A549 (cell line): ENCODE results near the gene ATP11A. TPM values are rescaled to one million over a fixed set of nuclear protein-coding genes. Genes with fewer than 3 reads are reported as not detected.

Source experiments
- ATAC-seq, 2 experiments: fragments of 200-7000 bp in 1 of 2; fragments of >200 bp in 1 of 2; cut with Nextera tagmentation in 1 of 2; cut with Tn5 transposase in 1 of 2; 3 replicates each; pipeline versions ENCODE4 v1.8.0 to v1.9.1; 2018 to 2020; ENCODE audit warnings: mild to moderate bottlenecking in 1 of 2, moderate library complexity in 1 of 2
- CTCF ChIA-PET: fragments of 300-600 bp; sonication (Branson Sonifier 250); formaldehyde crosslinking; extraction: SDS; loops from one replicate; lab custom pipeline; 2021; ENCODE audit warnings: antibody characterized with exemption, inconsistent platforms; lab: Yijun Ruan, JAX
- POLR2A ChIA-PET: fragments of 350-600 bp; formaldehyde crosslinking; extraction: SDS; loops from one replicate; lab custom pipeline; 2021; ENCODE audit warnings: antibody characterized with exemption, inconsistent platforms; lab: Yijun Ruan, JAX
- DNase-seq, 2 experiments: peaks; one replicate each; pipeline versions ENCODE4 v3.0.0 to v3.0.0-alpha.2; 2011 to 2016; ENCODE audit warnings: low read depth in 1 of 2, low spot score in 1 of 2
- FAIRE-seq: peaks from 2 replicates; lab custom pipeline; 2011; peaks lifted over from hg19 to GRCh38; lab: Jason Lieb, UNC
- H3K27ac ChIP-seq, 2 experiments: fragments of >200 bp; sonication (Bioruptor Twin); formaldehyde crosslinking; 3 replicates each; pipeline ENCODE4 v1.5.1; 2016 to 2017
- H3K4me1 ChIP-seq: fragments of >200 bp; sonication (Bioruptor Twin); formaldehyde crosslinking; 3 replicates; pipeline ENCODE4 v1.6.1; 2016
- H3K4me2 ChIP-seq: fragments of >200 bp; sonication (Bioruptor Twin); formaldehyde crosslinking; 3 replicates; pipeline ENCODE4 v1.6.1; 2016
- H3K4me3 ChIP-seq: fragments of >200 bp; sonication (Bioruptor Twin); formaldehyde crosslinking; 3 replicates; pipeline ENCODE4 v1.5.1; 2016
- H3K9me3 ChIP-seq: fragments of >200 bp; sonication (Bioruptor Twin); formaldehyde crosslinking; 3 replicates; pipeline ENCODE4 v1.6.1; 2016
- EHF ChIP-seq: fragments of 250-450 bp; sonication (Bioruptor Pico); IDR thresholded peaks from 2 replicates; pipeline ENCODE4 v1.5.0; 2020; ENCODE audit warnings: mild to moderate bottlenecking
- EHMT2 ChIP-seq: fragments of 200-600 bp; sonication (generic); IDR thresholded peaks from 2 replicates; pipeline ENCODE4 v1.6.1; 2016; ENCODE audit warnings: antibody characterized with exemption, low read depth, mild to moderate bottlenecking, moderate library complexity
- EP300 ChIP-seq, 2 experiments: fragments of >200 bp; sonication (Bioruptor Twin); formaldehyde crosslinking; IDR thresholded peaks; 2 replicates in 1 of 2; 3 replicates in 1 of 2; pipeline ENCODE4 v1.6.1; 2016 to 2017
- ESRRA ChIP-seq: fragments of 150-350 bp; IDR thresholded peaks from 2 replicates; pipeline ENCODE4 v1.6.1; 2014; ENCODE audit warnings: mild to moderate bottlenecking, low read length, borderline replicate concordance
- FOSB ChIP-seq: fragments of 250-450 bp; sonication (Bioruptor Pico); IDR thresholded peaks from 2 replicates; pipeline ENCODE4 v1.5.0; 2020; ENCODE audit warnings: mild to moderate bottlenecking, moderate library complexity
- JUNB ChIP-seq: fragments of >200 bp; sonication (Bioruptor Twin); formaldehyde crosslinking; IDR thresholded peaks from 2 replicates; pipeline ENCODE4 v1.6.1; 2016
- PHF8 ChIP-seq: fragments of 200-600 bp; sonication (generic); IDR thresholded peaks from 2 replicates; pipeline ENCODE4 v1.6.1; 2016; ENCODE audit warnings: low read depth, mild to moderate bottlenecking, antibody characterized with exemption, moderate library complexity, borderline replicate concordance
- POLR2A ChIP-seq: IDR thresholded peaks from 2 replicates; pipeline ENCODE4 v1.6.1; 2012; ENCODE audit warnings: mild to moderate bottlenecking, low read length
- POLR2AphosphoS2 ChIP-seq: conservative IDR thresholded peaks from 2 replicates; pipeline ENCODE4 v1.6.1; 2012; ENCODE audit warnings: low read length, improper control_type of control experiment, inconsistent platforms
- RAD21 ChIP-seq, 2 experiments: fragments of >200 bp in 1 of 2; sonication (Bioruptor Twin) in 1 of 2; formaldehyde crosslinking in 1 of 2; IDR thresholded peaks in 1 of 2; conservative IDR thresholded peaks in 1 of 2; 2 replicates in 1 of 2; 3 replicates in 1 of 2; pipeline ENCODE4 v1.6.1; 2012 to 2018; ENCODE audit warnings: inconsistent platforms in 1 of 2
- REST ChIP-seq: fragments of 200-600 bp; sonication (generic); IDR thresholded peaks from 2 replicates; pipeline ENCODE4 v1.6.1; 2016; ENCODE audit warnings: antibody characterized with exemption, mild to moderate bottlenecking, moderate library complexity
- RNF2 ChIP-seq: fragments of 200-600 bp; sonication (generic); IDR thresholded peaks from 2 replicates; pipeline ENCODE4 v1.6.1; 2016; ENCODE audit warnings: low read depth, mild to moderate bottlenecking, antibody characterized with exemption, moderate library complexity, borderline replicate concordance
- TFCP2L1 ChIP-seq: fragments of 250-450 bp; sonication (Bioruptor Pico); IDR thresholded peaks from 2 replicates; pipeline ENCODE4 v1.5.0; 2021; ENCODE audit warnings: mild to moderate bottlenecking
- ZFP36 ChIP-seq: fragments of 450-650 bp; IDR thresholded peaks from 2 replicates; pipeline ENCODE4 v1.6.1; 2014; ENCODE audit warnings: borderline replicate concordance; ENCODE audit not compliant: partially characterized antibody
- ZNF302 ChIP-seq: fragments of 250-450 bp; sonication (Bioruptor Pico); IDR thresholded peaks from 2 replicates; pipeline ENCODE4 v1.9.0; 2021; ENCODE audit warnings: inconsistent platforms, mild to moderate bottlenecking, moderate library complexity
- ZSCAN20 ChIP-seq: fragments of 250-450 bp; sonication (Bioruptor Pico); IDR thresholded peaks from 2 replicates; pipeline ENCODE4 v1.8.0; 2022; ENCODE audit warnings: mild to moderate bottlenecking, moderate library complexity
- WGBS: methylation state at CpG from one replicate; pipeline ENCODE4 v1.1.6; 2017; ENCODE audit errors: missing lambda C conversion rate; 5-methylcytosine and 5-hydroxymethylcytosine counted together
- polyA plus RNA-seq, 4 experiments: library from polyadenylated mRNA; depleted of rRNA in 3 of 4; stranded (reverse); fragments of >200 nt; fragmentation: RNase III in 1 of 4; extraction: RNeasy Plus Mini Kit Qiagen cat#74134 plus additional on column Dnase treatment in 1 of 4; gene quantifications; 2 replicates in 3 of 4; 3 replicates in 1 of 4; pipeline ENCODE4 v1.2.3, GENCODE V29; 2011 to 2017
- TF ChIP-seq, protein P1 (sequence below): fragments of 250-450 bp; sonication (Bioruptor Pico); IDR thresholded peaks from 2 replicates; pipeline ENCODE4 v1.5.0; 2021; ENCODE audit warnings: mild to moderate bottlenecking, moderate library complexity, borderline replicate concordance
- TF ChIP-seq, protein P2 (sequence below): IDR thresholded peaks from 2 replicates; pipeline ENCODE4 v1.6.1; 2012

The ATP11A gene
- polyA plus RNA-seq, 2 of the 4 experiments (the other 2 are of a cell fraction) = 4.1 to 8.0 TPM

DNA sequence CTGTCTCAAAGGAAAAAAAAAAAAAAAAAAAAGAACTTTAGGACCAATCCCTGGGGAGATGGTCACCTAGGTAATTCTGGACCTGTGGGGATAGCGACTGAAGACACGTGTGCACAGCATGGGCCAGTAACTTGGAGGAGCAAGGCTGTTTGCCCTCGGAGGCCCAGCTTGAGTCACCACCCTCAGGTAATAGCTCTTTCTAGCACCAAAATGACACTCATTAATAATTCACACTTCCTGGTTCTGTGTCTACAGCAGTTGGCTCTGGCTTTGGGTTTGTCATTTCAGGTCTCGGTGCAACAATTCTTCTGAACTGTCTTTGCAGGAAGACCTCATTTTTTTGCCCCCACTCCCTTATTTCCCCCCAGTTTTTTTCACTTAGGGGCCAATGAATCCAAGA lies 3.9 kb upstream of the ATP11A start:
- Histone ChIP-seq H3K27ac (no peak overlapping the region), H3K9me3 (no peaks in the 10 kb centered on the region), H3K4me3 (no peak overlapping the region), H3K4me2 (no peak overlapping the region), H3K4me1 (no peaks in the 10 kb centered on the region)
- TF ChIP-seq FOSB (CRISPR knock-in tag) = no peak
- POLR2A ChIA-PET = no interaction called here
- ATAC-seq (no peak), FAIRE-seq (no peak), DNase-seq (no peak)
- 48% methylated on average over 4 of the region's 4 CpGs for WGBS
- CTCF ChIA-PET = interaction anchor here (1.1 kb wide), 1 partner anchor 16 kb away, joined by 3 read pairs; no protein-coding TSS in a partner anchor

DNA sequence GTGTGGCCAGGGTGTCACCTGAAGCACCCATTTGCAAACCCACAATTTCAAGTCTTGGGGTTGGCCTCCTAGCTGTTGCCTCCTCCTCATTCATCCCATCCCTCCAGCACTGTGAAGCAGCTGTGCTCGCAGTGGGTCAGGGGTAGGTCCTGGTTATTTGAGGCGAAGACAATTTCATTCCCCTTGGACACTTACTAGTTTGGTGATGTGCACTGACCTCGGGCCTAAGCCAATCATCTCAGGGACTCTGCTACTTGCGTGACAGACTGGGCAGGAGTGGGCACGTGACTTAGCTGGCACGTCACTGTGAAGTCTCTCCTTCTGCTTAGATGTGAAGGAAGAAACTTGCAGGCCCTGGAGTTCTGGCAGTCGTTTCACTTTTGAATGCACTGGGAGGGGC lies 3.5 kb upstream of the ATP11A start:
- Histone ChIP-seq H3K4me1 (0 out of 3 replicates have a peak, but pooled peaks cover under 1% of the 10 kb centered on the region), H3K4me3 (no peak overlapping the region), H3K9me3 (no peaks in the 10 kb centered on the region), H3K27ac (no peak overlapping the region), H3K4me2 (no peak overlapping the region)
- TF ChIP-seq ESRRA (no peak), ZFP36 (no peak), TFCP2L1 (CRISPR knock-in tag) (no peak), POLR2AphosphoS2 (no peak), RAD21 (conservative IDR thresholded peaks at IDR 0.05 in 1 of 2, IDR thresholded peaks at IDR 0.05 in 1 of 2) (no peak), EP300 (IDR thresholded peaks at IDR 0.05) (no peak), POLR2A (no peak), RNF2 (no peak), PHF8 (no peak), ZNF302 (CRISPR knock-in tag) (no peak), EHMT2 (no peak), JUNB (no peak), EHF (CRISPR knock-in tag) (no peak), ZSCAN20 (CRISPR knock-in tag) (no peak), REST (no peak)
- TF ChIP-seq, protein P1, sequence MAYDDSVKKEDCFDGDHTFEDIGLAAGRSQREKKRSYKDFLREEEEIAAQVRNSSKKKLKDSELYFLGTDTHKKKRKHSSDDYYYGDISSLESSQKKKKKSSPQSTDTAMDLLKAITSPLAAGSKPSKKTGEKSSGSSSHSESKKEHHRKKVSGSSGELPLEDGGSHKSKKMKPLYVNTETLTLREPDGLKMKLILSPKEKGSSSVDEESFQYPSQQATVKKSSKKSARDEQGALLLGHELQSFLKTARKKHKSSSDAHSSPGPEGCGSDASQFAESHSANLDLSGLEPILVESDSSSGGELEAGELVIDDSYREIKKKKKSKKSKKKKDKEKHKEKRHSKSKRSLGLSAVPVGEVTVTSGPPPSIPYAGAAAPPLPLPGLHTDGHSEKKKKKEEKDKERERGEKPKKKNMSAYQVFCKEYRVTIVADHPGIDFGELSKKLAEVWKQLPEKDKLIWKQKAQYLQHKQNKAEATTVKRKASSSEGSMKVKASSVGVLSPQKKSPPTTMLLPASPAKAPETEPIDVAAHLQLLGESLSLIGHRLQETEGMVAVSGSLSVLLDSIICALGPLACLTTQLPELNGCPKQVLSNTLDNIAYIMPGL (CRISPR knock-in tag) = no peak
- TF ChIP-seq, protein P2, sequence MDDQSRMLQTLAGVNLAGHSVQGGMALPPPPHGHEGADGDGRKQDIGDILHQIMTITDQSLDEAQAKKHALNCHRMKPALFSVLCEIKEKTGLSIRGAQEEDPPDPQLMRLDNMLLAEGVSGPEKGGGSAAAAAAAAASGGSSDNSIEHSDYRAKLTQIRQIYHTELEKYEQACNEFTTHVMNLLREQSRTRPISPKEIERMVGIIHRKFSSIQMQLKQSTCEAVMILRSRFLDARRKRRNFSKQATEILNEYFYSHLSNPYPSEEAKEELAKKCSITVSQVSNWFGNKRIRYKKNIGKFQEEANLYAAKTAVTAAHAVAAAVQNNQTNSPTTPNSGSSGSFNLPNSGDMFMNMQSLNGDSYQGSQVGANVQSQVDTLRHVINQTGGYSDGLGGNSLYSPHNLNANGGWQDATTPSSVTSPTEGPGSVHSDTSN = no peak
- DNase-seq (no peak), FAIRE-seq (no peak), ATAC-seq (no peak)
- POLR2A ChIA-PET = no interaction called here
- CTCF ChIA-PET = interaction anchor here (1.2 kb wide), 1 partner anchor 188 kb away, joined by 4 read pairs; no protein-coding TSS in a partner anchor
- whole genome bisulfite sequencing = 71% methylated on average over 6 of the region's 7 CpGs
